Ishikawa (cell line): ENCODE measurements around the gene ADCY10.

Source experiments
- CEBPB ChIP-seq: IDR thresholded peaks from 2 replicates; pipeline ENCODE4 v1.6.1; 2012
- CREB1 ChIP-seq: IDR thresholded peaks from 2 replicates; pipeline ENCODE4 v1.6.1; 2012; ENCODE audit warnings: low read depth
- EGR1 ChIP-seq: IDR thresholded peaks from 2 replicates; pipeline ENCODE4 v1.6.1; 2012
- EP300 ChIP-seq: IDR thresholded peaks from 2 replicates; pipeline ENCODE4 v1.6.1; 2012; ENCODE audit warnings: borderline replicate concordance
- FOXM1 ChIP-seq: IDR thresholded peaks from 2 replicates; pipeline ENCODE4 v1.6.1; 2012; ENCODE audit warnings: low read depth, borderline replicate concordance
- MAX ChIP-seq: IDR thresholded peaks from 2 replicates; pipeline ENCODE4 v1.6.1; 2012
- NFIC ChIP-seq: IDR thresholded peaks from 2 replicates; pipeline ENCODE4 v1.6.1; 2012
- RAD21 ChIP-seq: IDR thresholded peaks from 2 replicates; pipeline ENCODE4 v1.6.1; 2012; ENCODE audit warnings: low read depth
- REST ChIP-seq: IDR thresholded peaks from 2 replicates; pipeline ENCODE4 v1.6.1; 2012; ENCODE audit warnings: low read depth, mild to moderate bottlenecking
- TAF1 ChIP-seq: IDR thresholded peaks from 2 replicates; pipeline ENCODE4 v1.6.1; 2012; ENCODE audit warnings: low read depth, mild to moderate bottlenecking
- TCF12 ChIP-seq: IDR thresholded peaks from 2 replicates; pipeline ENCODE4 v1.6.1; 2012; ENCODE audit warnings: low read depth
- USF1 ChIP-seq: IDR thresholded peaks from 2 replicates; pipeline ENCODE4 v1.6.1; 2012
- YY1 ChIP-seq: IDR thresholded peaks from 2 replicates; pipeline ENCODE4 v1.6.1; 2012; ENCODE audit warnings: low read depth
- ZBTB7A ChIP-seq: IDR thresholded peaks from 2 replicates; pipeline ENCODE4 v1.6.1; 2012; ENCODE audit warnings: low read depth

- TF ChIP-seq RAD21 (no peak), CREB1 (no peak), REST (no peak), EP300 (no peak), CEBPB (no peak), FOXM1 (no peak), MAX (no peak), USF1 (no peak), TCF12 (no peak), YY1 (no peak), TAF1 (no peak), ZBTB7A (no peak), NFIC (no peak), EGR1 (no peak)
These were observed 140.4 kb downstream of the ADCY10 start for GRCh38 chr1:167773516-167773915.
